ENCODE results near the gene IFFO2.
A peak's percentile ranks its signal among the peaks of the same experiment; 100 is the strongest.

The IFFO2 gene

GRCh38 chr1:18956193-18957135, at the start of gene IFFO2:
IFFO2 (minus strand) TSS chr1:18956676; CDS start chr1:18956332, 344 bp downstream.
- DNase-seq (ENCODE audit: low read depth), result peak; percentile 99

GRCh38 chr1:19006000-19006399, 49.5 kb upstream of the IFFO2 start:
- DNase-seq (ENCODE audit: low read depth), result no peak

GRCh38 chr1:19003371-19004290, 47.2 kb upstream of the IFFO2 start:
- DNase-seq (ENCODE audit: low read depth), result no peak

GRCh38 chr1:19000065-19000464, 43.6 kb upstream of the IFFO2 start:
- DNase-seq (ENCODE audit: low read depth), result no peak

GRCh38 chr1:18999359-18999758, 42.9 kb upstream of the IFFO2 start:
- no peak for DNase-seq (ENCODE audit: low read depth)

GRCh38 chr1:18998016-18998724, 41.7 kb upstream of the IFFO2 start:
- DNase-seq (ENCODE audit: low read depth), result no peak

- no peak for DNase-seq (ENCODE audit: low read depth)
Observed at GRCh38 chr1:18997508-18997907, 41.0 kb upstream of the IFFO2 start.

- no peak for DNase-seq (ENCODE audit: low read depth)
Observed at GRCh38 chr1:18996548-18997177, 40.2 kb upstream of the IFFO2 start.

- DNase-seq (ENCODE audit: low read depth), result no peak
Observed at GRCh38 chr1:18994381-18994780, 37.9 kb upstream of the IFFO2 start.

GRCh38 chr1:18992646-18993045, 36.2 kb upstream of the IFFO2 start:
- no peak for DNase-seq (ENCODE audit: low read depth)

- no peak for DNase-seq (ENCODE audit: low read depth)
Observed at GRCh38 chr1:18991585-18991984, 35.1 kb upstream of the IFFO2 start.

- no peak for DNase-seq (ENCODE audit: low read depth)
Observed at GRCh38 chr1:18989896-18990295, 33.4 kb upstream of the IFFO2 start.

- no peak for DNase-seq (ENCODE audit: low read depth)
Observed at GRCh38 chr1:18989176-18989799, 32.8 kb upstream of the IFFO2 start.

GRCh38 chr1:18981242-18981641, 24.8 kb upstream of the IFFO2 start:
- no peak for DNase-seq (ENCODE audit: low read depth)

- DNase-seq (ENCODE audit: low read depth), result no peak
Observed at GRCh38 chr1:18978706-18979105, 22.2 kb upstream of the IFFO2 start.

- no peak for DNase-seq (ENCODE audit: low read depth)
Observed at GRCh38 chr1:18977428-18977827, 21.0 kb upstream of the IFFO2 start.

- DNase-seq (ENCODE audit: low read depth), result no peak
Observed at GRCh38 chr1:18976096-18976495, 19.6 kb upstream of the IFFO2 start.

GRCh38 chr1:18974606-18975005, 18.1 kb upstream of the IFFO2 start:
- DNase-seq (ENCODE audit: low read depth), result no peak

- no peak for DNase-seq (ENCODE audit: low read depth)
Observed at GRCh38 chr1:18974005-18974404, 17.5 kb upstream of the IFFO2 start.

GRCh38 chr1:18973446-18973955, 17.0 kb upstream of the IFFO2 start:
- no peak for DNase-seq (ENCODE audit: low read depth)

- no peak for DNase-seq (ENCODE audit: low read depth)
Observed at GRCh38 chr1:18972991-18973390, 16.5 kb upstream of the IFFO2 start.
